Calu3 (cell line): ENCODE data around the gene CCNL2. TPM values are rescaled to one million over a fixed set of nuclear protein-coding genes. Genes with fewer than 3 reads are reported as not detected.

Source experiments
- BruUV-seq: library from RNA; stranded (reverse); fragments of 400-500 nt; replicated peaks from 2 replicates; lab custom pipeline; 2021; lab: Mats Ljungman, UMichigan
- CTCF ChIA-PET: fragments of 300-600 bp; sonication (Branson Sonifier 250); formaldehyde crosslinking; loops from one replicate; lab custom pipeline; 2022; ENCODE audit warnings: antibody characterized with exemption; lab: Charles Lee
- DNase-seq: peaks from one replicate; pipeline ENCODE4 v3.0.0; 2022
- H3K27ac Mint-ChIP-seq: one replicate; pipeline ENCODE4 v1.8.0; 2022; ENCODE audit warnings: mixed read lengths; ENCODE audit not compliant: unreplicated experiment
- H3K27me3 Mint-ChIP-seq: one replicate; pipeline ENCODE4 v1.8.0; 2022; ENCODE audit warnings: mixed read lengths; ENCODE audit not compliant: unreplicated experiment
- H3K36me3 Mint-ChIP-seq: one replicate; pipeline ENCODE4 v1.8.0; 2022; ENCODE audit warnings: mild to moderate bottlenecking, moderate library complexity, mixed read lengths; ENCODE audit not compliant: insufficient read depth, unreplicated experiment
- H3K4me1 Mint-ChIP-seq: one replicate; pipeline ENCODE4 v1.8.0; 2022; ENCODE audit warnings: mild to moderate bottlenecking, low read depth, mixed read lengths; ENCODE audit not compliant: unreplicated experiment
- H3K4me3 Mint-ChIP-seq: one replicate; pipeline ENCODE4 v1.8.0; 2022; ENCODE audit warnings: mild to moderate bottlenecking, low read depth, moderate library complexity, mixed read lengths; ENCODE audit not compliant: unreplicated experiment
- H3K9me3 Mint-ChIP-seq: one replicate; pipeline ENCODE4 v1.8.0; 2022; ENCODE audit warnings: low read depth, mixed read lengths; ENCODE audit not compliant: unreplicated experiment
- CTCF ChIP-seq: fragments of 200-600 bp; IDR thresholded peaks from one replicate; pipeline ENCODE4 v1.8.0; 2022; ENCODE audit warnings: antibody characterized with exemption; ENCODE audit not compliant: unreplicated experiment
- intact Hi-C: fragments of 100-400 bp; cut with micrococcal nuclease; formaldehyde crosslinking; loops from one replicate; pipeline ENCODE4 v1.10.0; 2022; ENCODE audit not compliant: unreplicated experiment
- total RNA-seq: library from RNA; stranded (reverse); gene quantifications from 2 replicates; pipeline ENCODE4 v1.2.3, GENCODE V29; 2022

CCNL2 gene
- total RNA-seq, 1 experiment from 2014 or later = 166 TPM

- H3K9me3 Mint-ChIP-seq = no peaks in the 10 kb centered on the region
- no peak overlapping the region for H3K27ac Mint-ChIP-seq
These were observed 60.9 kb downstream of the CCNL2 start for GRCh38 chr1:1338278-1338677.

GRCh38 chr1:1337793-1338147 is 61.4 kb downstream of the CCNL2 start:
- Mint-ChIP-seq H3K27me3 (no peaks in the 10 kb centered on the region), H3K4me1 (peaks cover 4% of the 10 kb centered on the region), H3K9me3 (no peaks in the 10 kb centered on the region), H3K27ac (no peak overlapping the region), H3K36me3 (peaks cover 54% of the 10 kb centered on the region), H3K4me3 (no peak overlapping the region)
- no TSS peak for BruUV-seq
- intact Hi-C loops = no loop called here
- no peak for TF ChIP-seq CTCF
- DNase-seq = no peak
- CTCF ChIA-PET = no interaction called here

More at GRCh38 chr1:1338278-1338677, 60.9 kb downstream of the CCNL2 start:
- no peak for DNase-seq
- H3K36me3 Mint-ChIP-seq = peaks cover 52% of the 10 kb centered on the region
- no peak for TF ChIP-seq CTCF
- peaks cover 9% of the 10 kb centered on the region for H3K4me1 Mint-ChIP-seq
- H3K4me3 Mint-ChIP-seq = no peak overlapping the region
- BruUV-seq = no TSS peak
- CTCF ChIA-PET = no interaction called here
- H3K27me3 Mint-ChIP-seq = no peaks in the 10 kb centered on the region
- intact Hi-C loops = no loop called here

- H3K36me3 Mint-ChIP-seq = peaks cover 60% of the 10 kb centered on the region
- intact Hi-C loops = no loop called here
- no peaks in the 10 kb centered on the region for H3K27me3 Mint-ChIP-seq
- no peaks in the 10 kb centered on the region for H3K9me3 Mint-ChIP-seq
- no peaks in the 10 kb centered on the region for H3K4me1 Mint-ChIP-seq
- no peak for DNase-seq
- BruUV-seq = no TSS peak
- H3K27ac Mint-ChIP-seq = no peak overlapping the region
- H3K4me3 Mint-ChIP-seq = no peak overlapping the region
- TF ChIP-seq CTCF = no peak
- CTCF ChIA-PET = no interaction called here
These were observed 62.0 kb downstream of the CCNL2 start for GRCh38 chr1:1336931-1337792.

GRCh38 chr1:1336446-1336845 is 62.7 kb downstream of the CCNL2 start:
- TF ChIP-seq CTCF = no peak
- Mint-ChIP-seq H3K9me3 (no peaks in the 10 kb centered on the region), H3K36me3 (peaks cover 57% of the 10 kb centered on the region), H3K27ac (no peak overlapping the region), H3K4me1 (no peaks in the 10 kb centered on the region), H3K4me3 (no peak overlapping the region), H3K27me3 (no peaks in the 10 kb centered on the region)
- intact Hi-C loops = no loop called here
- CTCF ChIA-PET = interaction anchor here (0.5 kb wide), 1 partner anchor 63 kb away, joined by 3 read pairs; the partner anchor contains the start of gene UBE2J2
- no TSS peak for BruUV-seq
- DNase-seq = no peak
